ENCODE results near the gene UTY.

The UTY gene

DNA sequence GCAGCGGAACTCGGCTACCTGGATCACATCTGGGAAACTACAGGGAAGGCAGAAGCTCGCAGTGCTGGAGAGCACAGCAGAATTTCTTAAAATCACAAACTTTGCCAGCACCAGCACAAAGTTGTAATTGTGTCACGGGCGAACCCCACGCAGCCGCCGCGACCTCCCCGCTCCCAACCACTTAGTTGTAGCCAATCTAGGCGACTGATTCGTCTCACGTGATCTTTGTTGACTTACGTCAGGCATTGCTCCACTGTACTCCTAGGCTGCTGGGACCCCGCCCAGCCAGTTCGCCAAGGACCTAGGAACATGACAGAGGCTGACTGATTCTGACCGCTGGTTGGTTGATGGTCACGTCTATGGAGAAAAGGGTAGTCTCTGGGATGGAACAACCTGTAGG is at the start of gene UTY:
Gene UTY, minus strand, starts transcription at position 206 of the 400 bp plus-strand sequence. CDS start 368 bp downstream, outside the sequence.
- TF ChIP-seq, protein P1, sequence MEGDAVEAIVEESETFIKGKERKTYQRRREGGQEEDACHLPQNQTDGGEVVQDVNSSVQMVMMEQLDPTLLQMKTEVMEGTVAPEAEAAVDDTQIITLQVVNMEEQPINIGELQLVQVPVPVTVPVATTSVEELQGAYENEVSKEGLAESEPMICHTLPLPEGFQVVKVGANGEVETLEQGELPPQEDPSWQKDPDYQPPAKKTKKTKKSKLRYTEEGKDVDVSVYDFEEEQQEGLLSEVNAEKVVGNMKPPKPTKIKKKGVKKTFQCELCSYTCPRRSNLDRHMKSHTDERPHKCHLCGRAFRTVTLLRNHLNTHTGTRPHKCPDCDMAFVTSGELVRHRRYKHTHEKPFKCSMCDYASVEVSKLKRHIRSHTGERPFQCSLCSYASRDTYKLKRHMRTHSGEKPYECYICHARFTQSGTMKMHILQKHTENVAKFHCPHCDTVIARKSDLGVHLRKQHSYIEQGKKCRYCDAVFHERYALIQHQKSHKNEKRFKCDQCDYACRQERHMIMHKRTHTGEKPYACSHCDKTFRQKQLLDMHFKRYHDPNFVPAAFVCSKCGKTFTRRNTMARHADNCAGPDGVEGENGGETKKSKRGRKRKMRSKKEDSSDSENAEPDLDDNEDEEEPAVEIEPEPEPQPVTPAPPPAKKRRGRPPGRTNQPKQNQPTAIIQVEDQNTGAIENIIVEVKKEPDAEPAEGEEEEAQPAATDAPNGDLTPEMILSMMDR (IDR thresholded peaks at IDR 0.05; ENCODE audit: insufficient read depth, low read depth, low read length, missing control alignments) = no peak
- DNase-seq (ENCODE audit: low read depth) = peak; percentile 93
- peak within 1 kb of the TSS; percentile 70 for H3K4me3 ChIP-seq (ENCODE audit: low read length)

- TF ChIP-seq, protein P1 (IDR thresholded peaks at IDR 0.05; ENCODE audit: insufficient read depth, low read depth, low read length, missing control alignments) = no peak
- DNase-seq (ENCODE audit: low read depth) = no peak
- no peak overlapping the region for H3K4me3 ChIP-seq (ENCODE audit: low read length)
Observed at GRCh38 chrY:13520474-13520873, 40.6 kb upstream of the UTY start.

GRCh38 chrY:13501215-13501614 is 21.4 kb upstream of the UTY start:
- TF ChIP-seq, protein P1 (IDR thresholded peaks at IDR 0.05; ENCODE audit: insufficient read depth, low read depth, low read length, missing control alignments) = peak; percentile 31
- H3K4me3 ChIP-seq (ENCODE audit: low read length) = no peak overlapping the region
- peak; percentile 17 for DNase-seq (ENCODE audit: low read depth)

- DNase-seq (ENCODE audit: low read depth) = peak; percentile 54
- TF ChIP-seq, protein P1 (IDR thresholded peaks at IDR 0.05; ENCODE audit: insufficient read depth, low read depth, low read length, missing control alignments) = no peak
Observed at GRCh38 chrY:13493737-13494136, 13.9 kb upstream of the UTY start.

DNA sequence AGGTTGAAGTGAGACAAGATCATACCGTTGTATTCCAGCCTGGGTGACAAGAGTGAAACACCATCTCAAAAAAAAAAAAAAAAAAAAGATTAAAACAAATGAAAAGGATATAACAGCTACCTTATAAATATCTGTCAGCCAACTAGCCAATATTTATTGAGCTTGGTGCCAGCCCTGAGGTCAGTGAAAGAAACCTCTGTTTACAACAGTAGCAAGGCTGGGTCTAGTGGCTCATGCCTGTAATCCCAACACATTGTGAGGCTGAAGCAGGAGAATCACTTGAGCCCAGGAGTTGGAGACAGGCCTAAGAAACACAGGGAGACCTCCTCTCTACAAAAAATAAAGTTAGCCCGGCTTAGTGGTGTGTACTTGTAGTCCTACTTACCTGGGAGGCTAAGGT is 12.6 kb upstream of the UTY start:
- TF ChIP-seq, protein P1 (IDR thresholded peaks at IDR 0.05; ENCODE audit: insufficient read depth, low read depth, low read length, missing control alignments) = no peak
- DNase-seq (ENCODE audit: low read depth) = no peak
- no peak overlapping the region for H3K4me3 ChIP-seq (ENCODE audit: low read length)

More at GRCh38 chrY:13493737-13494136, 13.9 kb upstream of the UTY start:
- H3K4me3 ChIP-seq (ENCODE audit: low read length) = no peak overlapping the region

DNA sequence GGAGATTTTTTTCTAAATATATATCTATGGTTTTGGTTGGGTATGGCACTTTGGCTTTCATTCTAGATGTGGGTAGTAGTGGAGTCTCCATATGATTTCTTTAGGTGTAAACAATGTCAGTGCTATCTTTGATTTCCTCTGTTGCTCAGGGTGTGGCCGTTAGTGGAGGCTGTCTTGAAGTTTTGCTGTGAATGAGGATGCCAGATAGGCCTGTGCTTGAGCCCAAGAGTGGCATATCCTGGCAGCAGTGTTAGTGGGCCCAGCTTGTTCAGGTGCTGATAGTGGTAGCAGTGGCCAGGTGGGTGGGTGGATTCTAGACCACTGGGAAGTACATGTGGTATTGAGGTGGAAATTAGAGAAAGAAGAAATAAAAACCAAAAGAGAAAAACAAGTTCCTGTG is 8.9 kb upstream of the UTY start:
- TF ChIP-seq, protein P1 (IDR thresholded peaks at IDR 0.05; ENCODE audit: insufficient read depth, low read depth, low read length, missing control alignments) = no peak
- H3K4me3 ChIP-seq (ENCODE audit: low read length) = no peak overlapping the region
- no peak for DNase-seq (ENCODE audit: low read depth)

DNA sequence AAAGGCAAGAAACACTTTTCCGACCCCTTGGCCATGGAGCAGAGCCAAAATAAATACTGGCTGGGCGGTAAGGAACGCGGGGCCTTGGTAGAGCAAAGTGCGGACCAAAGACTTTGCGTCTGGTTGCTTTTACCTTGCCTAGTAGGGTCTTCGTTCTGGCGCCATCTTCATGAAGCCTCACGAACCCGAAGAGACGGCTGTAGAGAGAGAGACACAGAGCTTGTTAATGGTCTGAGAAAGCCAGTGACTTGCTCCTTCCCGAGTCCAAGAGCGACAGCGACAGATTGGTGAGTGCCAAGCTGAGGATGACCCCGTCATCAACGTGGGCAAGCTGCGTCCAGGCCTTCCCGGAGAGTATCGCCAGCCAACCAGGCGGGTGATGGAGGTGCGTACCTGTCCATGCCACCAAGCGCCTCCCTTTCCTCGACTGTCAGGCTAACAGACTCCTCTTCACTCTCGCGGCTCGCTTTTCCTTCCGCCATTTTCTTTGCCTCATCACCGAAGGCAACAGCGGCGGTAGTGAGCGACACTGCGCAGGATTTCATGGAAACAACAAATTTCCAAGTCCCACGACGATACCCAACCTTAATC is 617 bp downstream of the UTY start:
- TF ChIP-seq, protein P1 (IDR thresholded peaks at IDR 0.05; ENCODE audit: insufficient read depth, low read depth, low read length, missing control alignments) = no peak
- H3K4me3 ChIP-seq (ENCODE audit: low read length) = peak overlapping the region; percentile 70
- DNase-seq (ENCODE audit: low read depth) = peak; percentile 72
